PC-9 (cell line): ENCODE data around the gene MYO15B. TPM values are rescaled to one million over a fixed set of nuclear protein-coding genes. Genes with fewer than 3 reads are reported as not detected.

ENCODE experiments used
- BruUV-seq: library from RNA; stranded (reverse); fragments of 400-500 nt; replicated peaks from 2 replicates; lab custom pipeline; 2021; lab: Mats Ljungman, UMichigan
- CTCF ChIA-PET: fragments of 300-600 bp; sonication (Branson Sonifier 250); formaldehyde crosslinking; loops from one replicate; lab custom pipeline; 2022; ENCODE audit warnings: antibody characterized with exemption; lab: Charles Lee
- POLR2A ChIA-PET: fragments of 300-600 bp; sonication (Branson Sonifier 250); formaldehyde crosslinking; loops from one replicate; lab custom pipeline; 2022; ENCODE audit warnings: antibody characterized with exemption; ENCODE audit not compliant: unreplicated experiment; lab: Charles Lee
- DNase-seq, 2 experiments: peaks; one replicate each; pipeline versions ENCODE4 v3.0.0 to v3.0.0-alpha.2; 2015 to 2022; ENCODE audit warnings: mixed read lengths in 1 of 2
- H2AFZ ChIP-seq: fragments of 200-600 bp; sonication (generic); 2 replicates; pipeline ENCODE4 v1.8.1; 2017; ENCODE audit warnings: antibody characterized with exemption
- H3F3A ChIP-seq: fragments of 200-600 bp; sonication (generic); 2 replicates; pipeline ENCODE4 v1.8.1; 2017; ENCODE audit warnings: antibody characterized with exemption, mild to moderate bottlenecking, low read depth; ENCODE audit not compliant: insufficient read depth
- H3K27ac ChIP-seq: fragments of 200-600 bp; sonication (generic); 2 replicates; pipeline ENCODE4 v1.6.1; 2016; ENCODE audit warnings: mixed run types
- H3K27me3 ChIP-seq: fragments of 200-600 bp; sonication (generic); 2 replicates; pipeline ENCODE4 v1.6.1; 2016; ENCODE audit warnings: low read depth, mixed run types; ENCODE audit not compliant: insufficient read depth
- H3K36me3 ChIP-seq: fragments of 200-600 bp; sonication (generic); 2 replicates; pipeline ENCODE4 v1.6.1; 2016; ENCODE audit warnings: low read depth, mixed run types
- H3K4me1 ChIP-seq: fragments of 200-600 bp; sonication (generic); replicated peaks from 2 replicates; pipeline ENCODE4 v1.6.1; 2016; ENCODE audit warnings: mixed run types; ENCODE audit not compliant: insufficient read depth
- H3K4me2 ChIP-seq: fragments of 200-600 bp; sonication (generic); 2 replicates; pipeline ENCODE4 v1.6.1; 2017; ENCODE audit warnings: mixed run types
- H3K4me3 ChIP-seq: fragments of 200-600 bp; sonication (generic); 2 replicates; pipeline ENCODE4 v1.6.1; 2016; ENCODE audit warnings: mixed run types
- H3K79me2 ChIP-seq: fragments of 200-600 bp; sonication (generic); 2 replicates; pipeline ENCODE4 v1.6.1; 2017; ENCODE audit warnings: low read depth, mixed run types
- H3K9me2 ChIP-seq: fragments of 200-600 bp; sonication (generic); 2 replicates; pipeline ENCODE4 v1.8.1; 2017; ENCODE audit warnings: mild to moderate bottlenecking; ENCODE audit not compliant: insufficient read depth
- H3K9me3 ChIP-seq: fragments of 200-600 bp; sonication (generic); 2 replicates; pipeline ENCODE4 v1.8.1; 2016; ENCODE audit warnings: low read depth; ENCODE audit not compliant: insufficient read depth
- H4K20me1 ChIP-seq: fragments of 200-600 bp; sonication (generic); 2 replicates; pipeline ENCODE4 v1.8.1; 2017; ENCODE audit not compliant: insufficient read depth
- CTCF ChIP-seq: fragments of 200-600 bp; sonication (generic); conservative IDR thresholded peaks from 2 replicates; pipeline ENCODE4 v1.6.1; 2017; ENCODE audit warnings: mixed run types, antibody characterized with exemption, mild to moderate bottlenecking, moderate library complexity
- EZH2 ChIP-seq: fragments of 200-600 bp; sonication (generic); IDR thresholded peaks from 2 replicates; pipeline ENCODE4 v1.8.0; 2017; ENCODE audit warnings: antibody characterized with exemption, low read depth
- intact Hi-C: fragments of 100-400 bp; cut with micrococcal nuclease; formaldehyde crosslinking; loops from one replicate; pipeline ENCODE4 v1.10.0; 2022; ENCODE audit not compliant: unreplicated experiment
- total RNA-seq: library from RNA; stranded (reverse); gene quantifications from 2 replicates; pipeline ENCODE4 v1.2.3, GENCODE V29; 2021

The MYO15B gene
- total RNA-seq, 1 experiment from 2014 or later: 53.5 TPM

GRCh38 chr17:75635610-75636202 lies 48.1 kb downstream of the MYO15B start:
- H3K27ac ChIP-seq: no peak overlapping the region

GRCh38 chr17:75636381-75637142 lies 49.0 kb downstream of the MYO15B start:
- peaks cover 13% of the 10 kb centered on the region for H3F3A ChIP-seq
- H3K36me3 ChIP-seq: no peaks in the 10 kb centered on the region
- peaks cover 36% of the 10 kb centered on the region for H3K4me1 ChIP-seq
- no peak overlapping the region for H2AFZ ChIP-seq
- no peak for DNase-seq
- no peaks in the 10 kb centered on the region for H3K9me2 ChIP-seq
- POLR2A ChIA-PET: interaction anchor here (1.0 kb wide), 1 partner anchor 143 kb away, joined by 5 read pairs; no protein-coding TSS in a partner anchor
- H3K4me3 ChIP-seq: no peak overlapping the region
- H3K79me2 ChIP-seq: no peaks in the 10 kb centered on the region
- peaks cover 12% of the 10 kb centered on the region for H4K20me1 ChIP-seq
- TF ChIP-seq CTCF: no peak
- TF ChIP-seq EZH2: no peak
- no peaks in the 10 kb centered on the region for H3K27me3 ChIP-seq
- intact Hi-C loops: no loop called here
- H3K4me2 ChIP-seq: no peak overlapping the region
- no peaks in the 10 kb centered on the region for H3K9me3 ChIP-seq
- no peak overlapping the region for H3K27ac ChIP-seq
- BruUV-seq: no TSS peak
- CTCF ChIA-PET: interaction anchor here (0.5 to 1.1 kb wide), 3 partner anchors 35 to 222 kb away, joined by 3 to 11 read pairs (median 3); no protein-coding TSS in a partner anchor

More at GRCh38 chr17:75635610-75636202, 48.1 kb downstream of the MYO15B start:
- no peaks in the 10 kb centered on the region for H3K36me3 ChIP-seq
- no peaks in the 10 kb centered on the region for H3K27me3 ChIP-seq
- intact Hi-C loops: no loop called here
- H2AFZ ChIP-seq: no peak overlapping the region
- DNase-seq: no peak
- no peak for TF ChIP-seq CTCF
- TF ChIP-seq EZH2: no peak
- no TSS peak for BruUV-seq
- H4K20me1 ChIP-seq: peaks cover 12% of the 10 kb centered on the region
- peaks cover 36% of the 10 kb centered on the region for H3K4me1 ChIP-seq
- no peaks in the 10 kb centered on the region for H3K9me2 ChIP-seq
- H3F3A ChIP-seq: peaks cover 13% of the 10 kb centered on the region
- ChIA-PET POLR2A (no interaction called here), CTCF (no interaction called here)
- no peak overlapping the region for H3K4me2 ChIP-seq
- no peaks in the 10 kb centered on the region for H3K9me3 ChIP-seq
- H3K4me3 ChIP-seq: no peak overlapping the region
- H3K79me2 ChIP-seq: no peaks in the 10 kb centered on the region

- H3K79me2 ChIP-seq: no peaks in the 10 kb centered on the region
- DNase-seq: no peak
- H3K27me3 ChIP-seq: no peaks in the 10 kb centered on the region
- no peaks in the 10 kb centered on the region for H3K9me3 ChIP-seq
- no TSS peak for BruUV-seq
- no peak overlapping the region for H2AFZ ChIP-seq
- no peak overlapping the region for H3K27ac ChIP-seq
- H3K9me2 ChIP-seq: no peaks in the 10 kb centered on the region
- no peaks in the 10 kb centered on the region for H3K36me3 ChIP-seq
- ChIA-PET POLR2A (interaction anchor here (0.9 to 1.0 kb wide), 2 partner anchors 9 to 143 kb away, joined by 5 read pairs; a partner anchor contains a TSS), CTCF (interaction anchor here (0.5 to 1.1 kb wide), 3 partner anchors 36 to 222 kb away, joined by 3 to 11 read pairs (median 3); no protein-coding TSS in a partner anchor)
- TF ChIP-seq EZH2: no peak
- no peak for TF ChIP-seq CTCF
- H3F3A ChIP-seq: peaks cover 14% of the 10 kb centered on the region
- no peak overlapping the region for H3K4me3 ChIP-seq
- intact Hi-C loops: no loop called here
- no peak overlapping the region for H3K4me2 ChIP-seq
- H3K4me1 ChIP-seq: peaks cover 41% of the 10 kb centered on the region
- peaks cover 9% of the 10 kb centered on the region for H4K20me1 ChIP-seq
Observed at GRCh38 chr17:75637143-75637538, 49.5 kb downstream of the MYO15B start.
